Body of pancreas (tissue), 4 donors: ENCODE results near the gene F2. TPM values are rescaled to one million over a fixed set of nuclear protein-coding genes. Genes with fewer than 3 reads are reported as not detected.

Source experiments
- ATAC-seq: fragments of 150-250 bp; one replicate; pipeline ENCODE4 v1.9.1; 2016
- DNase-seq, 4 donors: peaks; one replicate each; pipeline ENCODE4 v3.0.0-alpha.2; 2019
- H3K27ac ChIP-seq, 4 donors: fragments of 200-600 bp; sonication (generic); 1 replicate in 3 of 4; 2 replicates in 1 of 4; pipeline versions ENCODE4 v1.5.1 to v1.6.1; 2016 to 2019; ENCODE audit warnings: mild to moderate bottlenecking in 1 of 4, mixed read lengths in 1 of 4, moderate library complexity in 1 of 4
- H3K27me3 ChIP-seq, 2 donors: fragments of 200-600 bp; sonication (generic); one replicate each; pipeline ENCODE4 v1.6.0; 2016; ENCODE audit warnings: mild to moderate bottlenecking in 1 of 2
- H3K36me3 ChIP-seq, 2 donors: fragments of 200-600 bp; sonication (generic); replicated peaks in 1 of 2; 2 replicates each; pipeline ENCODE4 v1.5.1; 2016; ENCODE audit warnings: low read depth in 2 of 2; ENCODE audit not compliant: insufficient read depth in 1 of 2
- H3K4me1 ChIP-seq: fragments of 200-600 bp; sonication (generic); one replicate; pipeline ENCODE4 v1.6.0; 2016
- H3K4me3 ChIP-seq, 2 donors: fragments of 200-600 bp; sonication (generic); 1 replicate in 1 of 2; 2 replicates in 1 of 2; pipeline ENCODE4 v1.5.1; 2016 to 2019
- H3K9me3 ChIP-seq, 3 donors: fragments of 200-600 bp; sonication (generic); 1 replicate in 2 of 3; 2 replicates in 1 of 3; pipeline ENCODE4 v1.5.1; 2016
- CTCF ChIP-seq, 7 experiments: fragments of 450-650 bp in 4 of 7; fragments of 200-600 bp in 3 of 7; sonication (generic) in 3 of 7; IDR thresholded peaks; one replicate each; pipeline ENCODE4 v1.5.1; 2016 to 2019; ENCODE audit warnings: antibody characterized with exemption in 7 of 7
- POLR2A ChIP-seq, 3 donors: fragments of 450-650 bp; IDR thresholded peaks; one replicate each; pipeline ENCODE4 v1.6.1; 2016; ENCODE audit warnings: antibody characterized with exemption in 3 of 3, mild to moderate bottlenecking in 2 of 3
- WGBS, 2 donors: methylation state at CpG; one replicate each; pipeline ENCODE4 v1.1.5; 2017; 5-methylcytosine and 5-hydroxymethylcytosine counted together
- intact Hi-C: fragments of 100-400 bp; cut with DNase I; formaldehyde crosslinking; loops from one replicate; pipeline ENCODE4 v1.15.1; 2023
- total RNA-seq, 2 donors: library from RNA; depleted of rRNA; stranded (reverse); fragments of >200 nt; gene quantifications; one replicate each; pipeline ENCODE4 v1.1.0, GENCODE V29; 2016

The F2 gene
- total RNA-seq, 2 donors from 2014 or later, result not detected

- no peak for DNase-seq
- intact Hi-C loops, result no loop called here
- Histone ChIP-seq H3K27me3 (no peaks in the 10 kb centered on the region), H3K9me3 (no peaks in the 10 kb centered on the region), H3K27ac (no peak overlapping the region), H3K36me3 (peaks cover 0 to 25% of the 10 kb centered on the region in 2 donors), H3K4me3 (no peak overlapping the region), H3K4me1 (no peaks in the 10 kb centered on the region)
- TF ChIP-seq POLR2A (IDR thresholded peaks at IDR 0.05) (no peak), CTCF (IDR thresholded peaks at IDR 0.05) (no peak)
- ATAC-seq, result no peak
Observed at GRCh38 chr11:46755962-46756361, 36.9 kb downstream of the F2 start.

- TF ChIP-seq CTCF (IDR thresholded peaks at IDR 0.05) (no peak), POLR2A (IDR thresholded peaks at IDR 0.05) (no peak)
- Histone ChIP-seq H3K9me3 (no peaks in the 10 kb centered on the region), H3K27me3 (no peaks in the 10 kb centered on the region), H3K27ac (no peak overlapping the region), H3K4me1 (no peaks in the 10 kb centered on the region), H3K36me3 (peaks cover 0 to 30% of the 10 kb centered on the region in 2 donors), H3K4me3 (no peak overlapping the region)
- intact Hi-C loops, result no loop called here
- WGBS, 2 donors, result 87 to 92% methylated on average over 6 of the region's 6 CpGs
- DNase-seq, result no peak
- no peak for ATAC-seq
Observed at GRCh38 chr11:46759196-46759595, 40.2 kb downstream of the F2 start.

- 96% methylated on average over 6 of the region's 6 CpGs for WGBS, 2 donors
- H3K36me3 ChIP-seq, result peaks cover 0 to 32% of the 10 kb centered on the region in 2 donors
Observed at GRCh38 chr11:46760429-46761128, 41.6 kb downstream of the F2 start.

GRCh38 chr11:46761807-46762206, 42.8 kb downstream of the F2 start:
- Histone ChIP-seq H3K4me3 (no peak overlapping the region), H3K4me1 (no peaks in the 10 kb centered on the region), H3K27ac (no peak overlapping the region), H3K36me3 (peaks cover 0 to 34% of the 10 kb centered on the region in 2 donors), H3K9me3 (no peaks in the 10 kb centered on the region), H3K27me3 (no peaks in the 10 kb centered on the region)
- WGBS, 2 donors, result 94 to 95% methylated on average over 4 of the region's 4 CpGs
- intact Hi-C loops, result no loop called here
- DNase-seq (no peak), ATAC-seq (no peak)
- no peak for TF ChIP-seq POLR2A (IDR thresholded peaks at IDR 0.05)
- no peak for TF ChIP-seq CTCF (IDR thresholded peaks at IDR 0.05)

More at GRCh38 chr11:46760429-46761128, 41.6 kb downstream of the F2 start:
- H3K9me3 ChIP-seq, result no peaks in the 10 kb centered on the region
- no peak overlapping the region for H3K4me3 ChIP-seq
- intact Hi-C loops, result no loop called here
- H3K27me3 ChIP-seq, result no peaks in the 10 kb centered on the region
- TF ChIP-seq CTCF (IDR thresholded peaks at IDR 0.05), result no peak
- no peak for DNase-seq
- H3K27ac ChIP-seq, result no peak overlapping the region
- no peaks in the 10 kb centered on the region for H3K4me1 ChIP-seq
- no peak for ATAC-seq

- Histone ChIP-seq H3K36me3 (peaks cover 0 to 34% of the 10 kb centered on the region in 2 donors), H3K4me1 (no peaks in the 10 kb centered on the region), H3K4me3 (no peak overlapping the region), H3K27me3 (no peaks in the 10 kb centered on the region), H3K9me3 (no peaks in the 10 kb centered on the region), H3K27ac (no peak overlapping the region)
- no peak for TF ChIP-seq CTCF (IDR thresholded peaks at IDR 0.05)
- TF ChIP-seq POLR2A (IDR thresholded peaks at IDR 0.05), result no peak
- intact Hi-C loops, result no loop called here
- no peak for ATAC-seq
- no peak for DNase-seq
Observed at GRCh38 chr11:46762248-46762647, 43.2 kb downstream of the F2 start.
